Hepatic stellate cell (primary cell): ENCODE results near the gene DYNLT3.

Experiments used
- DNase-seq: peaks from one replicate; pipeline ENCODE4 v3.0.0; 2011; ENCODE audit warnings: low spot score

DYNLT3 gene

GRCh38 chrX:37840931-37841330 lies 6.4 kb downstream of the DYNLT3 start:
- DNase-seq, result no peak

DNA sequence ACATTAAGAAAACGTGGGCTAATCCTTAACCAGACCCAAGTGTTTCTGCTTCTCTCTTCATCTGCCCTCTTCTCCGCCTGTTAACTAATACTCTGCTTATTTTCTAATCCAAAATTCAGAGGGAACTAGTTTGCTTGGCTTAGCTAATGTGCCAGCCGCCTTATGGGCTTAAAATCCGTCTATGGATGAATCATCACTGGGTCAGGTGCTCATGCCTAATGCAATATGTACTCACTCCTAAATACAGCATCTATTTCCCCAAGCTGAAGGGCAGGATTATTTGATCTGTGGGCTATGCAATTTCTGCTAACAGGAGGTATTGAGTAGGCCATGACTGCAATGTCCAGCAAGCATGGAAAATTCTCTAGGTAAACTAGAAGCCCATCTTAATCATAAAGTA lies 12.4 kb downstream of the DYNLT3 start:
- DNase-seq, result no peak

DNA sequence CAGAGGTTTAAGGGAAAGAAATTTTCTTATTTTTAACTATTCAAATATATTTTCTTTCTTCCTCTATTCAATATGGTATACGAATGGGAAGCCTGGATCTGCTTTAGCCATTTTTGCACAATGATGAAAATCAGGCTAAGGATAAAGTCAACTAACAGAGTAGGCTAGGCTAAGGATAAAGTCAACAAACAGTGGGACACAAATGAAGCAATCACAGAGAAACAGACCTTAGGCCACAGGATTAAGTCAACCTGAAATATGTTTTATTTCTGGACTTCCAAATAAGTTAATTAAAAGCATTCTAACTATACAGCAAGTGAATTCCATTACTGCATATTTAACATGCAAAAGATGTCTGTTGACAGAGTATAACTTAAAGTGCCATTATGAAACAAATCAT lies 17.0 kb downstream of the DYNLT3 start:
- no peak for DNase-seq

GRCh38 chrX:37829721-37830120 lies 17.6 kb downstream of the DYNLT3 start:
- no peak for DNase-seq

DNA sequence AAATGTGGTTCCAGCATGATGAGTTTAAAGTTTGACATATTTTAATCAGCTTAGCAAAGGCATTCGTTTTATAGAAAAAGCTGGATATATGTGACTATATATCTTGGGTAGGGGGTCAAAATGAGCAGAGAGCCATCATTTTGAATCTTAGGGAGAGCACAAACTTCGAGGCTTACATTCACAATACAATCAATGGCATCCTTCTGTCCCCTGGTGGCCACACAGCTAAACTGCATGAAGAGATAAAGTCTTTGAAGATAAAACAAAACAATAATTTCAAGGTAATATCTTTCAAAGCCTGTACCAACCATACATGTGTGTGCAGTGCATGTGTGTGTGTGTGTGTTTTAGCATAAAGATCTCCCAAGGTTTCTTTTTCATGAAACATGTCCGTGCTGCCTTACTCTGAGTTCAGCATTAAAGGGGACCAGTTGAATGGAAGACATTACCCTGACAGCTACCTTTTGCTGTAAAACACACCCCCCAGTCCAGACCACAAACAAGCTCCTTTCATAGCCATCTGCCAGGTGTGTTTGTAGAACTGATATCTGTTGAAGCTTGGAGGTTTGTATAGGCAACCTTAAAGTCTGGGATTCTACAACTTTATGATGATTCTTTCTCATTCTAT lies 22.0 kb downstream of the DYNLT3 start:
- peak; percentile 7 for DNase-seq

DNA sequence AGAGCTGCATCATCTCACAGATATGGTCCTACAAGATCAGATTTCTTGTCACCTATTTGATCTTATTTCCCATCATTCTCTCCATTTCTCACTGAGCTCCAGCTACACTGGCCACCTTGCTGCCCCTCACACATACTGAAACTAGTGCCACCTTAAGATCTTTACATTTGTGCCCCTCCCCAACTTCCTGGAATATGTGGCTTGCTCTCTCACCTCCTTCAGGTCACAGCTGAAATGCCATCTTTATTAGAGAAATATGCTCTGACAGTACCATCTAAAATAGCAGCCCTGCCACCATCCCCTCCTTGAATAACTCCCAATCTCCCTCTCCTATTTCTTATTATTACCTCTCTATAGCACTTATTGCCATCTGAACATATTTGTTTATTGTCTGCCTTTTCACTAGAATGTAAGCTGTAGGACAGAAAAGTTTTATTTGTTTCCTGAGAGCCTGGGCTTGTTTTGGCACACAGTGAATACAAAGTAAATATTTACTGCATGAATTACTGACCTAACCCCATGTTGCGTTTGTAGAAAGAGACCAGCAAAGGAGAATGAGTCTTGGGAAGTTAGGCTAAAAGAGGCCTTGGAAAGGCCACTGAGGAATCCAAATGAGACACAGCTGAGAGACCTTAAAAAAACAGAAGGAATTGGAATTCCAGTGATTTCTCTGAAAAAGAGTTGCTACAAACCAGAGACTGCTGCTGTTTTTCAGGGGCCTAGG lies 22.7 kb downstream of the DYNLT3 start:
- DNase-seq, result no peak

GRCh38 chrX:37820646-37821045 lies 26.7 kb downstream of the DYNLT3 start:
- no peak for DNase-seq

DNA sequence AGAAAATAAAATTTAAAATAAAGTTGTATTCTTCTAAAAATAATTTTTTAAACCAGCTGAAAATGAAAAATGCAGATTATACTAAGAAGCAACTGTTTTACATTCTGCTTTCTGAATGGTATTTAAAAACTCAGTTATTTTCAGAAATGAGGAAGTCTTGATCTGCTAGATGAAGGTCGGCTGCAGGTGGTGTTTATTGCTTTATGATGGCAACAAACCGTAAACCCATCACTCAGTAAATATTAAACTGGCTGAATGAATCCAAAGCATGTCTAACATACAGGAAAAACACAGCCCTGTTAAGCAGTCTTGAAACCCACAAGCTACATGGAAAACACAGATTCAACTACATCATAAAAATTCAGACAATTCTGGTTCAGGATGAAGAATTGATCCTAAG lies 29.3 kb downstream of the DYNLT3 start:
- no peak for DNase-seq

DNA sequence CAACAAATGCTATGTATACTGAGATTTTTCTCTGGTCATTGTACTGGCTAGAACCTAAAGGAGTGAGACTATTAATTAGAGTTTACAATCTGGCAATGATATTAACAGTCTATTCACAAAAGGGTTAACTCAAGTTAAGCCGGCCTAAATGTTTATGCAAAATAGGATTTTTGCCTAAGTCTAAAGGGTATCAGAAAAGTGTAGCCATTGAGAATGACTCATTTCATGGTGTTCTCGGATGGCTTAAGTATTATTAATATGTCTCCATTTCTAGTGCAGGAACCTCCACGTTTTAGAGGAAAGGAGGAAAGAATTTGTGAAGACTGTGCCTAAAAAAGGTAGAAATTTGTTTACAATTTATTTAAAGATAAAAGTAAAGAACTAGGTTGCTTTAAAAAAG lies 29.8 kb downstream of the DYNLT3 start:
- DNase-seq, result no peak

DNA sequence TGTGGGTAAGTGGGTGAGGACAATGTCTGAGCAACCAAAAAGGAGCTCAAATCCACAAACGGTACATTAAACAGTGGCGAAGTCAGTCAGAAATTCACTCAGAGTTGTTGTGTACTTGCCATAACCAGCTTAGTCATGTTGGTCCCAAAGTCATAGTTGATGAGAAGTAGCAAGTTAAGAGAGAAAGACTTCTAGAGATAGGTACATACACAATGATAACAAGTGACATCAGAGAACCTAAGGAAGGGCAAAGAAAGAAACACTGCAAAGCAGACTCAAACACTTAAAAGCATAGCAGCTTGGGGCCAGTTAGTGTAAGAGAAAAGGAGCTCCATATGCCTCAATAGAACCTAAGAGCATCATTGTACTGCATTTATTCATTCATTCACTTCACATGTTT lies 30.2 kb downstream of the DYNLT3 start:
- DNase-seq, result no peak

- DNase-seq, result no peak
These were observed 30.6 kb downstream of the DYNLT3 start for GRCh38 chrX:37816766-37817165.

GRCh38 chrX:37815366-37815765 lies 32.0 kb downstream of the DYNLT3 start:
- DNase-seq, result no peak

DNA sequence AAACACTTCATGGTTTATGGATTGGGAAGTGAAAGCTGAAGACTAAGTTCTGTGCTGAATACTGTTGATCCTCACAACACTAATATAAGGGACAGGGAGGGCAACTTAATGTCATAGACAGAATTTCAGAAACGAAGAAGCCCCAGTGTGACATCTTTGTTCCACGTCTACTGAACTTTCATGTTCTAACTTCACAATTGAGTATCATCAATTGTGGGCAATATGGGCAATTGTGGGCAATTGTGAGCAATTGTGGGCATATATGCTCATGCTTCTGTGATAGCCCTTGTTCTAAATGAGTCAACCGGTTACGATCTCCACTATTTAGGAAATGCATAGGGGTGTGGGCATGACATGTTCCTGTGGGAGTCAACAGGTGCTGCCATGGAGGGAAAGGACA lies 33.8 kb downstream of the DYNLT3 start:
- no peak for DNase-seq

DNA sequence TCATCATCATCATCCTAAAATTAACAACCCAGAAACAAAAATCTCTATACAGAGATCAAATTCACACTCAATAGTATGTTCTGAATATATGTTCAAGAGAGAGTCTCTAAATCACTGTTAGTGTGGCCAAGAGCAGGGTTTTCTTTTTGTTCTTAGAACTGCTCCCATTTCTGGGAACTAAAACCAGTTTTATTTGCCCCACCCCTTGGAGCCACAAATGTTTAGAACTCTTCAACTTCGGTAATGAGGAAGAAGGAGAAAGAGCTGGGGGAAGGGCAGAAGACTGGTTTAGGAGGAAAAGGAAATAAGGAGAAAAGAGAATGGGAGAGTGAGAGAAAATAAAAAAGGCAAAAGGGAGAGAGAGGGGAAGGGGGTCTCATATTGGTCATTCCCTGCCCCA lies 35.3 kb downstream of the DYNLT3 start:
- DNase-seq, result no peak

- no peak for DNase-seq
These were observed 37.4 kb downstream of the DYNLT3 start for GRCh38 chrX:37809970-37810369.

- no peak for DNase-seq
These were observed 44.3 kb downstream of the DYNLT3 start for GRCh38 chrX:37803057-37803456.

DNA sequence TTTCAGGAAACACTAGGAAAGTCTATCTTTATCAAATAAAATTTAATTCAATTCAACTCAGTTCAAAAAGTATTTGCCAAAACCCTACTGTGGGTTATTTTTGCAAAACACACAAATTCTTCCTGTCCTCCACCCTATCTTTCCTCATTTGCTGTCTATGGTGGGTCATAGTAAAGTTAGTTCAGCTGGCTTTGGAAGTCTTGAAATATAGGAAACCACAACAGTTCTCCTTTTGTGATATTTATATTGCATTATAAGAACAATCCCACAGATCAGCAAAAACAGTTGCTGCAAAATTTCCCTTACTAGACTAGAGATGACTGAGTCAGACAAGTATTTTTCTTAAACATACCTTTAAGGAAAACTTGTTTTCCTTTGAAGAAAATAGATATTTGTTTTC lies 45.3 kb downstream of the DYNLT3 start:
- no peak for DNase-seq

DNA sequence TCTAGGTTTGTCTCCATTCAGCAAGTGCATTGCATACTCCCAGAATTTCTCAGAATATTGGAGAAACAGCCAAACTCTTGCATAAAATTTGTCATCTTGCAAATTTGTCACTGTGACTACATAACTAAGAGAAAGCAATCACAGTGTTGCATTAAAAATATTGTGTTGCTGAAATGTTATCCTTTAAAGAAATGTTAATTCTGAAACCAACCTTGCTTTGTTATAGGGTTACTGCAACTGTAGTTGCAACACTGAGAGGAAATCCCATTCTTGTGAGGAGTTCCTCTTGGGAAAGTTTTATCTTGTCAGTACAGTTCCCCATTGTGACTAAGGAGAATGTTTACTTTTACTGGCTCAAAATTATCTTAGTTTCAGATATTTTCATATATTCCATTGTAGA lies 46.7 kb downstream of the DYNLT3 start:
- no peak for DNase-seq

GRCh38 chrX:37799936-37800335 lies 47.4 kb downstream of the DYNLT3 start:
- no peak for DNase-seq

DNA sequence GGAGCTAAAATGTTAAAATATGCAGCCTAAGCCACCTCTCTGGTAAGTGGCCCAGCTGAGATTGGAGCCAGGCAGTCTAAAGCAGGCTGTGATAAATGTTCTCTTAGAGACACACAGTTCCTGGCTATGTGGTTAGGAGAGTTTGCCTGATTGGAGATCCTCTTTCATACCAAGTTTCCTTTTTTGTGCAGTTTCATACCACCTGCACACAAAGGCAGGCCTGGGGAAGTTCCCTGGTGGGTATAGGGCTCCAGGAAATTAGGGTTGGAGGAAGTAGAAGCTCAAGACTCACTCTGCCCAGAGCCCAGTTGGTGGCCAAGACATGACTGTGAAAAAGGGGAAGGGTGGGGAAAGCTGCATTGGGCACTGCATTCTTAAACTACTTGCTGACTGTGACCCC lies 50.6 kb downstream of the DYNLT3 start:
- DNase-seq, result no peak

- no peak for DNase-seq
These were observed 51.1 kb downstream of the DYNLT3 start for GRCh38 chrX:37796310-37796709.
